ENCODE results near the gene F10.

F10 gene

GRCh38 chr13:113184568-113185440 lies 62.2 kb downstream of the F10 start:
- no peak for DNase-seq (ENCODE audit: extremely low spot score)
- no peak for TF ChIP-seq NFRKB (IDR thresholded peaks at IDR 0.05)
- TF ChIP-seq SP1 (IDR thresholded peaks at IDR 0.05) = no peak
- no peak for TF ChIP-seq BHLHE40 (IDR thresholded peaks at IDR 0.05; ENCODE audit: borderline replicate concordance)
- no peak for TF ChIP-seq PKNOX1 (IDR thresholded peaks at IDR 0.05)
- no peak for TF ChIP-seq CTBP1 (IDR thresholded peaks at IDR 0.05; ENCODE audit: borderline replicate concordance)
- TF ChIP-seq SUZ12 (IDR thresholded peaks at IDR 0.05) = no peak
- TF ChIP-seq ZNF384 (IDR thresholded peaks at IDR 0.05) = no peak
- TF ChIP-seq HDGF (IDR thresholded peaks at IDR 0.05; ENCODE audit: borderline replicate concordance) = no peak
- no peak for TF ChIP-seq L3MBTL2 (conservative IDR thresholded peaks at IDR 0.05)
- TF ChIP-seq ELF4 (IDR thresholded peaks at IDR 0.05) = no peak
- no peak for TF ChIP-seq ARNT (IDR thresholded peaks at IDR 0.05)
- TF ChIP-seq FOXM1 (IDR thresholded peaks at IDR 0.05; ENCODE audit: borderline replicate concordance) = no peak
- no peak for TF ChIP-seq FOXK2 (IDR thresholded peaks at IDR 0.05)
- no peak for TF ChIP-seq LEF1 (IDR thresholded peaks at IDR 0.05; ENCODE audit: borderline replicate concordance)
- TF ChIP-seq TARDBP (IDR thresholded peaks at IDR 0.05) = no peak
- TF ChIP-seq FOXA1 (IDR thresholded peaks at IDR 0.05) = no peak
- ChIA-PET POLR2A (no interaction called here), CTCF (no interaction called here)

DNA sequence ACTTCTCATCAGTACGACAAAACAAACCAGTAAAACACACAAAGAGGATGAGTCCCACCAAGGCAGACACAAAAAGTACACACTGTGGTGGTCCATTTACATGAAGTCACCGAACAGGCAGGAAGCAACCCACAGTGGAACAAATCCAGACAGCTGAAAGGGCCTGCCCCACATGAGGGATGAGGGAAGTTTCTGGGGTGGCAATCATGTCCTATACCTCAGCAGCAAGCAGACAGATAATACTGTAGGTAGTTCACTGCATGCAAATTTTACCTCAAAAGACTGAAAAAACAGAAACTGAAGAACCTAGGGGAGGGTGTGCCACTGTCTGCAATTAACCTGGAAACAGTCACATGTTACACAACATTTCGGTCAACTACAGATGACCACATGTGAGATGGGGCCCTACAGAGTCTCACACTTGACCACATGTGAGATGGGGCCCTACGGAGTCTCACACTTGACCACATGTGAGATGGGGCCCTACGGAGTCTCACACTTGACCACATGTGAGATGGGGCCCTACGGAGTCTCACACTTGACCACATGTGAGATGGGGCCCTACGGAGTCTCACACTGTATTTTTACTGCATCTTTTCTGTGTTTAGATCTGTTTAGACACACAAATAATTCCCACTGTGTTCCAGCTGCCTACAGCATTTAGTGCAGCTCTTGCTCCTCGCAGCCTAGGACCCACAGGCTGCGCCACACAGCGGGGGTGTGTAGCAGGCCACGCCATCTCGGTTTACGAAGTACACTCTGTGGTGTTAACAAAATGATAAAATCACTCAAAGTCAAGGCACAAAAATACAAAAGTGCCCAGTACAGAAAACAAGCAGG lies 63.7 kb downstream of the F10 start:
- ChIA-PET CTCF (no interaction called here), POLR2A (interaction anchor here (0.8 kb wide), 1 partner anchor 22 kb away, joined by 4 read pairs; the partner anchor contains the start of gene PCID2)
- no peak for DNase-seq (ENCODE audit: extremely low spot score)
- TF ChIP-seq TARDBP (IDR thresholded peaks at IDR 0.05) (no peak), SUZ12 (IDR thresholded peaks at IDR 0.05) (no peak), ARNT (IDR thresholded peaks at IDR 0.05) (no peak), BHLHE40 (IDR thresholded peaks at IDR 0.05; ENCODE audit: borderline replicate concordance) (no peak), SP1 (IDR thresholded peaks at IDR 0.05) (no peak), ZNF384 (IDR thresholded peaks at IDR 0.05) (no peak), LEF1 (IDR thresholded peaks at IDR 0.05; ENCODE audit: borderline replicate concordance) (no peak), NFRKB (IDR thresholded peaks at IDR 0.05) (no peak), ELF4 (IDR thresholded peaks at IDR 0.05) (no peak), CTBP1 (IDR thresholded peaks at IDR 0.05; ENCODE audit: borderline replicate concordance) (no peak), HDGF (IDR thresholded peaks at IDR 0.05; ENCODE audit: borderline replicate concordance) (no peak), FOXA1 (IDR thresholded peaks at IDR 0.05) (no peak), L3MBTL2 (conservative IDR thresholded peaks at IDR 0.05) (no peak)

DNA sequence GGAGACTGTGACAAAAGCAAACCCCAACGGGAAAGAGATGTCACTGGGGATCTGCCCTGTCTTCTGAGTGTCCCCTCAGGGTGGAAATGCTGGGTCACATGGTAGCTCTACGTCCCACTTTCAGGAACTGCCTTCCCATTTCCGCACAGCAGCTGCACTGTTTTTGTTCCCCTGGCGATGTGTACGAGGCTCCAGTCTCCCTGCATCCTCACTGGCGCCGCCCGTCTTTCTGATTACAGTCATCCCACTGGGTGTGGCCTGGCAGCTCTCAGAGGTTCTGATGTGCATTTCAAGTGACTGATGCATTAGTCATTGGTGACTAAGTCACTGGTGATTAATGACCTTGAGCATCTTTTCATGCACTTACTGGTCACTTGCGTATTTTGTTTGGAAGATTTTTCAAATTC lies 64.7 kb downstream of the F10 start:
- TF ChIP-seq ARNT (IDR thresholded peaks at IDR 0.05) (no peak), ZNF384 (IDR thresholded peaks at IDR 0.05) (no peak), FOXA1 (IDR thresholded peaks at IDR 0.05) (no peak), FOXM1 (IDR thresholded peaks at IDR 0.05; ENCODE audit: borderline replicate concordance) (no peak), CTBP1 (IDR thresholded peaks at IDR 0.05; ENCODE audit: borderline replicate concordance) (no peak), L3MBTL2 (conservative IDR thresholded peaks at IDR 0.05) (no peak), LEF1 (IDR thresholded peaks at IDR 0.05; ENCODE audit: borderline replicate concordance) (no peak), ELF4 (IDR thresholded peaks at IDR 0.05) (no peak), SP1 (IDR thresholded peaks at IDR 0.05) (no peak), BHLHE40 (IDR thresholded peaks at IDR 0.05; ENCODE audit: borderline replicate concordance) (no peak), HDGF (IDR thresholded peaks at IDR 0.05; ENCODE audit: borderline replicate concordance) (no peak), TARDBP (IDR thresholded peaks at IDR 0.05) (no peak), FOXK2 (IDR thresholded peaks at IDR 0.05) (no peak), PKNOX1 (IDR thresholded peaks at IDR 0.05) (no peak), SUZ12 (IDR thresholded peaks at IDR 0.05) (no peak), NFRKB (IDR thresholded peaks at IDR 0.05) (no peak)
- POLR2A ChIA-PET = interaction anchor here (0.8 kb wide), 1 partner anchor 21 kb away, joined by 4 read pairs; the partner anchor contains the start of gene PCID2
- DNase-seq (ENCODE audit: extremely low spot score) = peak; percentile 9
- CTCF ChIA-PET = no interaction called here

DNA sequence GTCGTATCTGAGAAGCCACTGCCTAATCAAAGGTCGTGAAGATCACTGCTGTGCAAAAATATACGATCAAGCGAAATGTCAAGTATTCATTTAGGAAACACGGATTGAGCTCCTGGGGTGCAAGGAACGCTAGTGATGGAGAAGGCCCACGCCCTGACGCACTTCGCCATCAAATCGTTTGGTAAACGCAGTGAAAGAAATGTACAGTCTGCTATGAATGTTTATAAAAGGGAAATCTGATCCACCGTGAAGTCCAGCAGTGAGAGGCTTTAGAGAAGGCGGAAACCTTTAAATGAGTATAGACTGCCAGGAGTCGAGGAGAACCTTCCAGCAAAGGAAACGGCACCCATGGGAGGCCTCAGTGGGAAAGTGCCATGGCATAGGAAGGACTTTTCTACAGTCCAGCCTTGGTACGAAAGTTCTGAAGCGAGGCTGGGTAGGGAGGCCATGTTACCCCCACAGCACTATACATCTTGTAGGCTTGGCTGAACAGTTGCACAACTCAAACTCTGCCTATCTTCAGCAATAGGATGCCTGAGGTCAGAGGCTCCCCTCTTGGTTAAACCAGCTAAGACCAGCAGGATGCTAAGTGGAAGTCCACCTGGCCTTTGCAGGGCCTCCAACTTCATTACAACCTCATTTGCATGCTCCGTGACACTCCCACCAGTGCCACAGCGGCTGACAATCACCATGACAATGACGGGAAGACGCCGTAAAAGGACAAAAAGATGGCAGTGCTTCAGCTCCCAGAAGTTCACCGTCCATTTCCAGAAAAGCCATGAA lies 65.5 kb downstream of the F10 start:
- POLR2A ChIA-PET = no interaction called here
- CTCF ChIA-PET = no interaction called here
- TF ChIP-seq CTBP1 (IDR thresholded peaks at IDR 0.05; ENCODE audit: borderline replicate concordance) (no peak), ELF4 (IDR thresholded peaks at IDR 0.05) (no peak), L3MBTL2 (conservative IDR thresholded peaks at IDR 0.05) (no peak), SP1 (IDR thresholded peaks at IDR 0.05) (no peak), HDGF (IDR thresholded peaks at IDR 0.05; ENCODE audit: borderline replicate concordance) (no peak), PKNOX1 (IDR thresholded peaks at IDR 0.05) (no peak)
- no peak for DNase-seq (ENCODE audit: extremely low spot score)

- TF ChIP-seq SP1 (IDR thresholded peaks at IDR 0.05) (no peak), PKNOX1 (IDR thresholded peaks at IDR 0.05) (no peak), FOXM1 (IDR thresholded peaks at IDR 0.05; ENCODE audit: borderline replicate concordance) (no peak)
- ChIA-PET CTCF (no interaction called here), POLR2A (interaction anchor here (3.2 kb wide), 1 partner anchor 19 kb away, joined by 11 read pairs; the partner anchor contains the start of genes CUL4A and PCID2)
- DNase-seq (ENCODE audit: extremely low spot score) = no peak
Measured at GRCh38 chr13:113190181-113190580, 67.6 kb downstream of the F10 start.

Data from HEK293T (cell line).